Measurements from ENCODE around the gene PLPP7. TPM values are rescaled to one million over a fixed set of nuclear protein-coding genes. Genes with fewer than 3 reads are reported as not detected.
A peak's percentile ranks its signal among the peaks of the same experiment; 100 is the strongest.

Gene PLPP7
- total RNA-seq, 1 donor from 2014 or later: 0.20 TPM

- Histone ChIP-seq H4K20me1 (ENCODE audit: insufficient read depth, low read length) (no peaks in the 10 kb centered on the region), H3K4me2 (ENCODE audit: low read length) (no peak overlapping the region), H3K36me3 (ENCODE audit: insufficient read depth, low read length) (no peaks in the 10 kb centered on the region), H3K9ac (ENCODE audit: low read length) (no peak overlapping the region), H3K4me1 (ENCODE audit: insufficient read depth, low read length) (no peaks in the 10 kb centered on the region), H3K79me2 (ENCODE audit: insufficient read depth, low read length) (no peaks in the 10 kb centered on the region), H3K27me3 (ENCODE audit: insufficient read depth, low read length) (no peaks in the 10 kb centered on the region), H3K4me3 (ENCODE audit: insufficient read depth, low read depth, low read length) (no peak overlapping the region), H3K27ac (ENCODE audit: low read depth, low read length) (no peak overlapping the region), H3K9me3 (ENCODE audit: insufficient read depth, low read depth, low read length) (no peaks in the 10 kb centered on the region), H2AFZ (ENCODE audit: low read depth, low read length) (no peak overlapping the region)
- TF ChIP-seq, protein P1, sequence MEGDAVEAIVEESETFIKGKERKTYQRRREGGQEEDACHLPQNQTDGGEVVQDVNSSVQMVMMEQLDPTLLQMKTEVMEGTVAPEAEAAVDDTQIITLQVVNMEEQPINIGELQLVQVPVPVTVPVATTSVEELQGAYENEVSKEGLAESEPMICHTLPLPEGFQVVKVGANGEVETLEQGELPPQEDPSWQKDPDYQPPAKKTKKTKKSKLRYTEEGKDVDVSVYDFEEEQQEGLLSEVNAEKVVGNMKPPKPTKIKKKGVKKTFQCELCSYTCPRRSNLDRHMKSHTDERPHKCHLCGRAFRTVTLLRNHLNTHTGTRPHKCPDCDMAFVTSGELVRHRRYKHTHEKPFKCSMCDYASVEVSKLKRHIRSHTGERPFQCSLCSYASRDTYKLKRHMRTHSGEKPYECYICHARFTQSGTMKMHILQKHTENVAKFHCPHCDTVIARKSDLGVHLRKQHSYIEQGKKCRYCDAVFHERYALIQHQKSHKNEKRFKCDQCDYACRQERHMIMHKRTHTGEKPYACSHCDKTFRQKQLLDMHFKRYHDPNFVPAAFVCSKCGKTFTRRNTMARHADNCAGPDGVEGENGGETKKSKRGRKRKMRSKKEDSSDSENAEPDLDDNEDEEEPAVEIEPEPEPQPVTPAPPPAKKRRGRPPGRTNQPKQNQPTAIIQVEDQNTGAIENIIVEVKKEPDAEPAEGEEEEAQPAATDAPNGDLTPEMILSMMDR (IDR thresholded peaks at IDR 0.05; ENCODE audit: insufficient read depth, low read depth, low read length): no peak
- TF ChIP-seq EZH2 (IDR thresholded peaks at IDR 0.05; ENCODE audit: insufficient read depth, low read length): no peak
- FAIRE-seq (no peak), DNase-seq (ENCODE audit: low read depth) (no peak)
- no peaks in the 10 kb centered on the region for H3K4me1 Mint-ChIP-seq (ENCODE audit: low read depth, unreplicated experiment)
- peaks cover 7% of the 10 kb centered on the region for H3K27me3 Mint-ChIP-seq (ENCODE audit: low read depth, unreplicated experiment)
- peaks cover 3% of the 10 kb centered on the region for H3K36me3 Mint-ChIP-seq (ENCODE audit: low read depth, unreplicated experiment)
- no peak overlapping the region for H3K27ac Mint-ChIP-seq (ENCODE audit: unreplicated experiment)
- H3K4me3 Mint-ChIP-seq (ENCODE audit: unreplicated experiment): no peak overlapping the region
- peaks cover 9% of the 10 kb centered on the region for H3K9me3 Mint-ChIP-seq (ENCODE audit: unreplicated experiment)
Measured at GRCh38 chr9:131246618-131247017, 42.9 kb upstream of the PLPP7 start.

GRCh38 chr9:131252120-131252519 lies 37.4 kb upstream of the PLPP7 start:
- TF ChIP-seq, protein P1 (IDR thresholded peaks at IDR 0.05; ENCODE audit: insufficient read depth, low read depth, low read length): no peak
- TF ChIP-seq EZH2 (IDR thresholded peaks at IDR 0.05; ENCODE audit: insufficient read depth, low read length): no peak
- Mint-ChIP-seq H3K27me3 (ENCODE audit: low read depth, unreplicated experiment) (peaks cover 7% of the 10 kb centered on the region), H3K4me3 (ENCODE audit: unreplicated experiment) (no peak overlapping the region), H3K27ac (ENCODE audit: unreplicated experiment) (no peak overlapping the region), H3K4me1 (ENCODE audit: low read depth, unreplicated experiment) (peaks cover 10% of the 10 kb centered on the region), H3K9me3 (ENCODE audit: unreplicated experiment) (no peaks in the 10 kb centered on the region), H3K36me3 (ENCODE audit: low read depth, unreplicated experiment) (no peaks in the 10 kb centered on the region)
- no peak for FAIRE-seq
- no peak for DNase-seq (ENCODE audit: low read depth)
- Histone ChIP-seq H3K9me3 (ENCODE audit: insufficient read depth, low read depth, low read length) (no peaks in the 10 kb centered on the region), H3K4me3 (ENCODE audit: insufficient read depth, low read depth, low read length) (no peak overlapping the region), H3K27ac (ENCODE audit: low read depth, low read length) (no peak overlapping the region), H3K27me3 (ENCODE audit: insufficient read depth, low read length) (no peaks in the 10 kb centered on the region), H3K79me2 (ENCODE audit: insufficient read depth, low read length) (no peaks in the 10 kb centered on the region), H2AFZ (ENCODE audit: low read depth, low read length) (no peak overlapping the region), H3K36me3 (ENCODE audit: insufficient read depth, low read length) (no peaks in the 10 kb centered on the region), H3K9ac (ENCODE audit: low read length) (no peak overlapping the region), H4K20me1 (ENCODE audit: insufficient read depth, low read length) (no peaks in the 10 kb centered on the region), H3K4me2 (ENCODE audit: low read length) (no peak overlapping the region), H3K4me1 (ENCODE audit: insufficient read depth, low read length) (peaks cover 10% of the 10 kb centered on the region)

DNA sequence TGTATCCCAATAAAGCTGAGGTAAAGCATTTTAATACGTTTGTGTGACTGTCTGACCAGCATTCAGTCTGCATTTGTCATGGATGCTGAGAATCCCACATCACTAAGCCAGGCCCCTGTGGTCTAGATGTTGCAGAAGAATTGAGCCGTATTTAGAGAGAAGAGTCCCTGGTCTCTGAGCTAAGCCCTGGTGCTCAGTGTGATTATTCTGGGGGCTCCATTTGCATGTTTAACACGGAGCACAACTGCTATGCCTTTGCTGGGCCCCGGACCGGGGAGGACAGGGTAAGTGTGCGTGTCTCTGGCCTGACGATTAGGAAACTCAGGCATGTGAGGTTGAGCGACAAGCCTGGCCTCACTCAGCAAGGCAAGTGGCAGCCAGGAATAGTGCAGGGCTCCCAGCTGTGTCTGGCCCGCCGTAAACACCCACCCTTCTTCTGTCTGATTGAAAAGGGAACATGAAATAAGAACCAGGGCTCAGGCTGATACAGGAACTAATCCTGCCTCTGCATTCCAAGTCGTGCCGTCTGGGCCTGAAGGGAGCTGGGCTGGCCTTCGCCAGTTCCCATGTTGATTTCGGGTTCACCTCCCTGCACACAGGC lies 35.5 kb upstream of the PLPP7 start:
- Mint-ChIP-seq H3K27me3 (ENCODE audit: low read depth, unreplicated experiment) (peaks cover 3% of the 10 kb centered on the region), H3K4me1 (ENCODE audit: low read depth, unreplicated experiment) (peaks cover 10% of the 10 kb centered on the region), H3K27ac (ENCODE audit: unreplicated experiment) (peak overlapping the region; percentile 78), H3K4me3 (ENCODE audit: unreplicated experiment) (no peak overlapping the region), H3K9me3 (ENCODE audit: unreplicated experiment) (no peaks in the 10 kb centered on the region), H3K36me3 (ENCODE audit: low read depth, unreplicated experiment) (no peaks in the 10 kb centered on the region)
- Histone ChIP-seq H3K27me3 (ENCODE audit: insufficient read depth, low read length) (no peaks in the 10 kb centered on the region), H3K36me3 (ENCODE audit: insufficient read depth, low read length) (no peaks in the 10 kb centered on the region), H2AFZ (ENCODE audit: low read depth, low read length) (no peak overlapping the region), H3K4me3 (ENCODE audit: insufficient read depth, low read depth, low read length) (no peak overlapping the region), H4K20me1 (ENCODE audit: insufficient read depth, low read length) (no peaks in the 10 kb centered on the region), H3K9me3 (ENCODE audit: insufficient read depth, low read depth, low read length) (no peaks in the 10 kb centered on the region), H3K9ac (ENCODE audit: low read length) (no peak overlapping the region), H3K79me2 (ENCODE audit: insufficient read depth, low read length) (no peaks in the 10 kb centered on the region), H3K4me1 (ENCODE audit: insufficient read depth, low read length) (peaks cover 10% of the 10 kb centered on the region), H3K4me2 (ENCODE audit: low read length) (no peak overlapping the region), H3K27ac (ENCODE audit: low read depth, low read length) (no peak overlapping the region)
- FAIRE-seq (no peak), DNase-seq (ENCODE audit: low read depth) (peak; percentile 61)
- TF ChIP-seq EZH2 (IDR thresholded peaks at IDR 0.05; ENCODE audit: insufficient read depth, low read length): no peak
- TF ChIP-seq, protein P1 (IDR thresholded peaks at IDR 0.05; ENCODE audit: insufficient read depth, low read depth, low read length): no peak

Data from astrocyte (in vitro differentiated cells and primary cell).